GM18870 (cell line): ENCODE measurements around the gene ADNP2.

Experiments
- ATAC-seq: cut with Tn5 transposase; IDR thresholded peaks from one replicate; pipeline ENCODE4 v1.9.1; 2021; ENCODE audit warnings: moderate library complexity; ENCODE audit not compliant: unreplicated experiment

ADNP2 gene

GRCh38 chr18:80168982-80169381 is 59.9 kb downstream of the ADNP2 start:
- no peak for ATAC-seq

DNA sequence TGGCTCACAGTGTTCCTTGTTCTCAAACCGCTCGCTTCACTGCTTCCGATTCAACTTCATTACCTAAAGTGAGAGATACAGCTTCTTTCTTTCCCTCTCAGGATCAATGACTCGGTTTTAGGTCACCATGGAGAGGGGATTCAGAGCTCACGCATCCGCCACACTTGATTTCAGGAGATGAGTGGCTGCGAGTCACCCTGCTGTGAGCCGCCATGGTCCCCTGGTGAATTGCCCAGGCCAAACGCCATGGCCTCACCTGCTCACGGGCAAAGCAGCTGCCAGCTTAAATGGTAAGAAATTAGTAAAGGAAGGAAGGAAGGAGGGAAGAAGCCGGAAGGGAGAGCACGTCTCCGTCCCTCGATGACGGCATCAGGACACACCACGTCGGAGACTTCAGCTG is 60.5 kb downstream of the ADNP2 start:
- ATAC-seq = no peak

DNA sequence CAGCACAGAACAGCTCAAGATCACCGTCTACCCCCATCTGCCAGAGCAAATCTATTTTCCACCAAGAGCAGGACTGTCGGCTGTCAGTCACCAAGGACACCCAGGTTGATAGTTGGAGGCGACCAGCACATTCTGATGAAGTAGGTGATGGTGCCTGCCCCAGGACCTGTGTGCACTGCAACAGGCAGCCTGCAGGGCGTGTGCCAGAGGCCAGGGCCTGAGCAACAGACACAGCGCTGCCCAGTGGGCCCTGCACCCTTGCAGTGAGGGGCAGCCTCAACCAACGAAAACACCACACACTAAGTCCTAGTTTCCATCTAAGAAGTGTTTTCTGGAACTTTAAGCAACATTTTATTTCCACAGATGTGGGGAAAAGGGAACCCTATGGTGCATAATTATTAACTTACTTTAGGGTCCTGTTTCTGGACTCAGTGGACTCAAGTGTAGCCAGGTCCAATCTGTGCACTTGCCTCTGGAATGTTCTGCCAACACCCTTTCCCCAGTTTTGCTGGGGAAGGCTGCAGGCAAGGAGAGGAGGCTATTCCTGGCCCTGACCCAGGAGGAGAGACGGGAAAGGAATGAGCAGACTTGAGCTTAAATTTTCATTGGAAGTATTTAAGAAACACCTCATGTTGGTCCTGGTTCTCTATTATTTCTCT is 61.5 kb downstream of the ADNP2 start:
- no peak for ATAC-seq

GRCh38 chr18:80171054-80171872 is 62.2 kb downstream of the ADNP2 start:
- no peak for ATAC-seq

GRCh38 chr18:80172056-80172455 is 63.0 kb downstream of the ADNP2 start:
- ATAC-seq = no peak

DNA sequence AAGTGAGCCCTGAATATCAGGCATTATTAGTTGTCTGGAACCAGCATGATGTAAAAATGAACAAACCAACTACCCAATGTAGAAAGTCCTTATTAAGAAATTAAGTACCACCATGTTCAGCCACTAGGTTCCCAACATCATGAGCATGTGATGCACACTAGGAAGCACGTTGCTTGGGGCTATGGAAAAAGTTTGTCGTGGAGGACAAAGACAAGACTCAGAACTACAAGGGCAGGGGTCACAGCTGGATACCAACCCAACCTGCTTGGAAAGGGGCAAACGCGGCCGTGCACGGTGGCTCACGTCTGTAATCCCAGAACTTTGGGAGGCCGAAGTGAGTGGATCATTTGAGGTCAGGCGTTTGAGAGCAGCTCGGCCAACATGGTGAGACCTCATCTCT is 64.0 kb downstream of the ADNP2 start:
- ATAC-seq = no peak

GRCh38 chr18:80175451-80176204 is 66.6 kb downstream of the ADNP2 start:
- ATAC-seq = no peak

- no peak for ATAC-seq
These were observed 67.4 kb downstream of the ADNP2 start for GRCh38 chr18:80176334-80177073.

GRCh38 chr18:80177128-80177527 is 68.1 kb downstream of the ADNP2 start:
- no peak for ATAC-seq

DNA sequence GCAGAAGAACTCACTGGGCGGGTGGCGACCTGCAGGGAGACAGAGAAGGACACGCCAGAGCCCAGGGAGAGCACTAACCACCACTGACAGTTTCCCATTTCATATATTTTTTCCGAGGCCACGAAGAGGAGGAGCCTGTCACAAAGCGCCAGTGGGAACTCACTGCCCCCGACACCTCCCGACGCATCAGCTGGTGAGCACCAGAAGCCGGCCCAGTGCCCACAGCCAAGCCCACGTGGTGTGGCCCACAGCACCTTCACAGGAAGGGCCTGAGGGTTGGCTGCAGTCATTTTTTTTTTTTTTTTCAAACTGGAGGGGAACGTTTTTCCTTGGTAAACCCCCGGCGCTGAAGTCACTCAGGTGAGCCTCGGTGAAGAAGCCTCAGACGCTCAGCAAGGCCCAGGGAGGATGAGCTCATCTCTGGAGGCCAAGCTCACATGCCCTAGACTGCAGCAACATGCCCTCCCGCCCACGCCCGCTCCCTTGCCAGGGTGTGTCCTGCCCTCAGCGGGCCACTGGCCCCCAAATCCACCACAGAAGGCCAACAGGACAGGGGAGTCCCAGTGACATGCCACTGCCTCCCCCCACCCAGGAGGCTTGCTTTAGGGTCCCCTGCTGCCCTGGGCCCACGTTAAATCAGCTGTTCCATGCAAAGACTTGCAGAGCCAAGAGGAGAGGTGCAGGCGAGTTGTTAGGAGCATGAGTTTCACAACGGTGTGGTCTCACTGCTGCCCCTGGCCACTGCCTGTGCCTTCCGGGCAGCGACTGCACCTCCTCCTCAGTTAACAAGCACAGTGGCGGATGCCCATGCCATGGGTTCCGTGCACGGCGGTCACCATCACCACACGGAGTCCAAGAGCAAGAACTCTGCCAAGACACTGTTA is 70.1 kb downstream of the ADNP2 start:
- no peak for ATAC-seq

DNA sequence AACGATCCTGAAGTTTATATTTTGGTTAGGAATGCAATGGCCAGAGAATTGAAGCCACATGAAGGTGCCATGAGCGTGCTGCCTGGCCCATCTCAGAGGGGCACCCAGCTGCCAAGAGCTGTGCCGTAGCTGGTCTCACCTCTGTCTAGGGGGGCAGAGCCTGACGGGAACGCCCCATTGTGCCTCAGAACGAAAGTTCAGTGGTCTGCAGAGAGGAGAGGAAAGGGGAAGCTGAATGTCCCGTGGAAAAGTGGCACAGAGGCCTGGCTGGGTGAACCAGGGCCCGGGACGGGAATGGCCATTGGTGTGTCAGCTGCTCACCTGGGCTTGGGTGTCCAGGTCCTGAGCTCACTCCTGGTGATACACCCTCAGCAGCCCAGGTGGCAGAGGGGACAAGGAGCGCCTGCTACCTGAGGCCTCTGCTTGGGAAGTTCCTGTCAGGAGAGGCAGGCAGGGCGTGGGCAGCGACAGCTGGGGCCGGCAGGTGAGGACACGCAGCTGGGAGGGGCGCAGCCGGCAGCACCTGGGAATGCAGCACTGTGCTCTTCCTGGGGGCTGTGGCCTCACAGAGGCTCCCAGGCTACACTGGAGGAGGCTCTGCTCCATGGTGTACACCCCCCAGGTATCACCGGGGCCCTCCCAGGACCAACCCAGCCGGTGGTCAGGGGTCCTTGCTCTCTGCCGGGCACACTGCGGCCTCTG is 70.9 kb downstream of the ADNP2 start:
- no peak for ATAC-seq

DNA sequence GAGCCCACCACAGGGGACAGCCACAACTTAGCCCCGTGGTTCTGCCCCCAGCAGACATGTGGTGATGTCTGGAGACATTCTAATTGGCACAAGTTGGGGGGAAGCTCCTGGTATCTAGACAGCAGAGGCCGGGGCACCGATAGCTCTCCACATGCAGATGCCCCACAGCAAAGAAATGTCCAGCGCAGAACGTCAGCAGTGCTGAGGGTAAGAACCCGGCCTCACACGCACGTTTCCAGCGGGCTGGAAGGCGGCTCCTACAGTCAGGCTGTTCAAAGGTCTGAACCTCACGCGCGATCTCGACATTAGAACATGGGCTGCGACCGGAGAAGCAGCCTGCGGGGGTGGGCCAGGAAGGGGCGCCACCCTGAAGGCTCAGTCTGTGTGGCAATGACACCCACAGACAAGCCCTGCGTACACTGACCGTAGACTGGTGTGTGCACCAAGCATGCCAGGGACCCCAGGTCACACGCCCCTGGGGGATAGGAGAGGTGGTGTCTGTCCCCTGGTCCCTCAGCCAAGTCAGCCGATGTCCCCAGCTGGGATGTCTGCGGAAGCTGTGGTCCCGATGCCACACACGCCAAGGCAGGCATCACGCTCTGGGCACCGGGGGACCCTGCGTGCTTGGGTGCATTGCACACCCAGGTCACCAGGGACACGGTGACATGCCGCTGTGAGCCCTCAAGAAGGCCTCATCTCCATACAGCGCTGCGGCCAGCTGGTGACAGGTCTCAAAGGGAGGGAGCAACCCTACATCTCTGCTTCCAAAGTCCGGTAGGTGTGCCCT is 71.9 kb downstream of the ADNP2 start:
- no peak for ATAC-seq

- no peak for ATAC-seq
These were observed 72.8 kb downstream of the ADNP2 start for GRCh38 chr18:80181642-80182461.

- no peak for ATAC-seq
These were observed 73.8 kb downstream of the ADNP2 start for GRCh38 chr18:80182855-80183254.

GRCh38 chr18:80183273-80184050 is 74.4 kb downstream of the ADNP2 start:
- ATAC-seq = no peak

- no peak for ATAC-seq
These were observed 75.2 kb downstream of the ADNP2 start for GRCh38 chr18:80184243-80184772.

DNA sequence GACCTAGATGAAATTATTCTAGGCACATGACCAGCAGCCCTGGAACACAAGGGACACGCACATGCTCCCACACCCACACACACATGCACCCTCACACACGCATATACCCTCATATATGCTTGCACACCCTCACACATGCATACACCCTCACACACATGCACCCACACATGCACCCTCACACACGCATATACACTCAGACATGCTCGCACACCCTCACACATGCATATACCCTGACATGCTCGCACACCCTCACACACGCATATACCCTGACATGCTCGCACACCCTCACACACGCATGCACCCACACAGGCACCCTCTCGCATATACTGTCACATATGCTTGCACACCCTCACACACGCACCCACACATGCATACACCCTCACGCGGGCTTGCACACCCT is 76.5 kb downstream of the ADNP2 start:
- ATAC-seq = no peak
